ENCODE results near the gene AAMDC. TPM values are rescaled to one million over a fixed set of nuclear protein-coding genes. Genes with fewer than 3 reads are reported as not detected.
"Not testable (repeated sequence)": the region's sequence is repeated elsewhere in the genome, so short reads cannot be mapped to it uniquely, and the experiment has no call there.

AAMDC gene
- polyA plus RNA-seq, 5 donors, result 45.6 to 65.4 (median 58.9) TPM

- DNase-seq, result no peak
These were observed 61.5 kb downstream of the AAMDC start for GRCh38 chr11:77882396-77882795.

GRCh38 chr11:77883775-77884174 is 62.8 kb downstream of the AAMDC start:
- DNase-seq, result no peak

GRCh38 chr11:77884186-77884828 is 63.4 kb downstream of the AAMDC start:
- DNase-seq, result no peak

DNA sequence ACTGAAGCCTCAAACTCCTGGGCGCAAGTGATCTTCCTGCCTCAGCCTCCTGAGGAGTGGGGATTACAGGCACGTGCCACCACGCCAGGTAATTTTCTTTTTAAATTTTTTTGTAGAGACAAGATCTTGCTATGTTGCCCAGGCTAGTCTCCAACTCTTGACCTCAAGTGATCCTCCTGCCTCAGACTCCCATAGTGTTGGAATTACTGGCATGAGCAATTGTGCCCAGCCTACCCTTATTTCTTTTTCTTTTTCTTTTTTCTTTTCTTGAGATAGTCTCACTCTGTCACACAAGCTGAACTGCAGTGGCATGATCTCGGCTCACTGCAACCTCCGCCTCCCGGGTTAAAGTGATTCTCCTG is 63.9 kb downstream of the AAMDC start:
- DNase-seq, result no peak

DNA sequence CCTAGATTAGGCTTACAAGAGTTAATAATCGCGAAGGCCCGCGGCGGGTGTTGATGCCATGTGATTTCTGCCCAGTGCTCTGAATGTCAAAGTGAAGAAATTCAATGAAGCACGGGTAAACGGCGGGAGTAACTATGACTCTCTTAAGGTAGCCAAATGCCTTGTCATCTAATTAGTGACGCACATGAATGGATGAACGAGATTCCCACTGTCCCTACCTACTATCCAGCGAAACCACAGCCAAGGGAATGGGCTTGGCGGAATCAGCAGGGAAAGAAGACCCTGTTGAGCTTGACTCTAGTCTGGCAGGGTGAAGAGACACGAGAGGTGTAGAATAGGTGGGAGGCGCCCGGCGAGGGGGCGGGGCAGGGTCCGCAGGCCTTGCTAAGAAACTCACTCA is 65.5 kb downstream of the AAMDC start:
- no peak for DNase-seq

DNA sequence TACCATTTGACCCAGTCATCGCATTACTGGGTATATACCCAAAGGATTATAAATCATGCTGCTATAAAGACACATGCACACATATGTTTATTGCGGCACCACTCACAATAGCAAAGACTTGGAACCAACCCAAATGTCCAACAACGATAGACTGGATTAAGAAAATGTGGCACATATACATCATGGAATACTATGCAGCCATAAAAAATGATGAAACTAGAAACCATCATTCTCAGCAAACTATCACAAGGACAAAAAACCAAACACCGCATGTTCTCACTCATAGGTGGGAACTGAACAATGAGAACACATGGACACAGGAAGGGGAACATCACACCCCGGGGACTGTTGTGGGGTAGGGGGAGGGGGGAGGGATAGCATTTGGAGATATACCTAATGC is 68.1 kb downstream of the AAMDC start:
- not testable (repeated sequence) for DNase-seq

- DNase-seq, result not testable (repeated sequence)
These were observed 69.2 kb downstream of the AAMDC start for GRCh38 chr11:77890100-77890614.

- not testable (repeated sequence) for DNase-seq
These were observed 69.7 kb downstream of the AAMDC start for GRCh38 chr11:77890619-77891056.

DNA sequence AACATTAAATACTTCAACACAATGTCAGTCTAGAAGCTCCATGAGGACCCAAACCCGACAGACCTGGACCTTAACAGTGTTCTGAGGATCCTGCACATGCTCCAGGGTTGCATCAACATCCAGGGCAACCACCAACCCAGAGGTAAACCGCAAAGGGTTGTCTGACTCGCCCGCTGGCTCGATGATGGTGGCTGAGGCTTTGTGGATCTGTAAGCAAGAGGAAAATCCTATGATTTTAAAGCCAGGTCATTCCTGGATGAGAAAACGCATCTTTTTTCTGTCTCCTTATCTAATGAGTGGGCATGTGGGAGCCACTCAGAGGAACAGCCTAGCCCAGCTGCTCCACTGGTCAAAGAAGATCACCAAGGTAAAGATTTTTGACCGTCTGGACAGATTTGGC is 70.3 kb downstream of the AAMDC start:
- not testable (repeated sequence) for DNase-seq

DNA sequence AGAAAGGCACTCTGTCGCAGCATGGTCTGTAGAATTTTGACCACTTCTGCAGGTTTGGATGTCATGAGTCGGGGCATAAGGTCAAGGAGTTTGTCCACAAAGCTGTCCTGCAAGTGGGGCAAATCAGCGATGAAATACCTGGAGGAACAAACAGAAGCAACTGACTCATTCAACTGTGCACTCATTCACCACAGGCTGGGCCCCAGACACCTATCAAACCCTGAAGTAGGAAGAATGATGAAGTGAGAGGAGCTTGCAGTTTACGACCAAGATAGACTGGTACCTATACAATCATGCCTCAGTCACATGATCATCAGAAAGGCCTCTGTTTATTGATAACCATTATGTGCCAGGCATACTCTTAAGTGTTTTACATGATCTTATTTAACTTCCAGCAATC is 70.8 kb downstream of the AAMDC start:
- not testable (repeated sequence) for DNase-seq

- DNase-seq, result not testable (repeated sequence)
These were observed 74.0 kb downstream of the AAMDC start for GRCh38 chr11:77894949-77895348.

- no peak for DNase-seq
These were observed 87.9 kb downstream of the AAMDC start for GRCh38 chr11:77908835-77909234.

DNA sequence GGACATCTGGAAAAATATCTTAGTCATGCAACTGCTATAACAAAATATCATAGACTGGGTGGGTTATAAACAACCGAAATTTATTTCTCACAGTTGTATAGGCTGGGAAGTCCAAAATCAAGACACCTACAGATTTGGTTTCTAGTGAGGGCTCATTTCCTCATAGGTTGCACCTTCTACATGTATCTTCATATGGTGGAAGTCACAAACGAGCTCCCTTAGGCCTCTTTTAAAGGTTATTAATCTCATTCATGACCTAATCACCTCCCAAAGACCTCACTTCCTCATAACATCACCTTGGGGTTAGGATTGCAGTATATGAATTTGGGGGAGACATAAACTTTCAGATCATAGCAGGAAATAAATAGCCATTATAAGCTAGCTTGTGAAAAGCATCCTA is 88.3 kb downstream of the AAMDC start:
- DNase-seq, result no peak

GRCh38 chr11:77910828-77911227 is 89.9 kb downstream of the AAMDC start:
- DNase-seq, result not testable (repeated sequence)

DNA sequence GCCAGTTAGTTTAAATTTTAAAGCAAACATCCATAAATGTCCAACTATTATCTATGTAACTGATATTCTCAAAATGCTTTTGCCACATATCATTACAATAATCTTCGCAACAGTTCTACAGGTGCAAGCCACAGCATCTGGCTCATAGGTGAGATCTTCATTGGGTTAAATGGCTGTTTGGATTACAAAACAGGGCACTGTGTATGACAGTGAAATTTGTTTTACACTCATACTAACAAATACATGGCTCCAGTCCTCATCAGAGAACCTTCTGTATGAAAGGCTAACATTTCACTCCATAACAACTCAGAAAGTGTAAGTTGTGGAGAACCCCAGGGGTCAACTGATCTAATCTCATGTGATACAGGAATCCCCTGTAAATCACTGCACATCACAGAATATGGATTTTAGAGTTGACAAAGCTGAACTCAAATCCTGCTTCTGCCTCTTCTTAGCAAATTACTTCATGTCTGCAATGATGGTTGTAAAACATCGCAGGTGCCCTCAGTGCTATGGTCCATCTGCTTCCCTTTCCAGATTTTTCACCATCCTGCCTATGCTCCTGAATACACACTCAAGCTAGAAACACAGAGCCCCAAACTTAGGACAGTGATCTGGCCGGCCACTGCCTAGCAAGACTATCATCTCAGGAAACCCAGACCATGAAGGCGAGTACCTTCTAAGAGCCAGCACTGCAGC is 92.8 kb downstream of the AAMDC start:
- DNase-seq, result peak in 1 of 2 donors; percentile 3

- peak; percentile 29 to 31 for DNase-seq
These were observed 93.4 kb downstream of the AAMDC start for GRCh38 chr11:77914307-77914791.

DNA sequence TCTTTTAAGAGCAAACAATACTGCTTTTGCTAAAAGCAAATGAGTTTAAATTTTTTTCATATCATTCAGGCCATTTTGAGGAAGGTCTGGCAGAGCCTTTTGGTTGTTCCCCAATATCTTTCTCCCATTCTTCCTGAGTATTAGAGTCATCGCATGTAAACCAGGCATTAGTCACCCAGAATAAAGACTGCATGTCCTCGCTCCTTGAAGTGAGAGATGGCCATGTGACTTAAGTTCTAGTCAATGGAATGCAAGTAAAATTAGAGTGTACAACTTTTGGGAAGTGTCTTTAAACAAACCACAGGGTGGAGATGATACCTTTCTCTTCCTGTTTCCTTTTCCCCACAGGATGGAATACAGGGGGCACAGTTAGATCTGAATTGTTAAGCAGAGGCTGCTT is 96.8 kb downstream of the AAMDC start:
- DNase-seq, result not testable (repeated sequence)

Other genes starting within 250 kb of the AAMDC start
- 1 to 10 TPM; 2.0 to 3.7 (median 2.9) TPM for gene AQP11, start 231.2 kb upstream of the AAMDC start, polyA plus RNA-seq (ENCODE audit: insufficient read depth in 1 of 5, insufficient read length in 5 of 5, low replicate concordance in 1 of 5)
- gene CLNS1A, start 183.3 kb upstream of the AAMDC start, polyA plus RNA-seq (ENCODE audit: insufficient read depth in 1 of 5, insufficient read length in 5 of 5, low replicate concordance in 1 of 5), result 100 to 1,000 TPM; 161 to 204 (median 181) TPM
- 10 to 100 TPM; 36.6 to 82.3 (median 79.3) TPM for gene RSF1, start 422 bp upstream of the AAMDC start, polyA plus RNA-seq (ENCODE audit: insufficient read depth in 1 of 5, insufficient read length in 5 of 5, low replicate concordance in 1 of 5)
- 10 to 100 TPM; 43.2 to 60.1 (median 55.2) TPM for gene INTS4, start 173.5 kb downstream of the AAMDC start, polyA plus RNA-seq (ENCODE audit: insufficient read depth in 1 of 5, insufficient read length in 5 of 5, low replicate concordance in 1 of 5)
- gene KCTD14, start 202.1 kb downstream of the AAMDC start, polyA plus RNA-seq (ENCODE audit: insufficient read depth in 1 of 5, insufficient read length in 5 of 5, low replicate concordance in 1 of 5), result 10 to 100 TPM in 1 of 5 donors, 1 to 10 TPM in 4; 7.1 to 11.1 (median 8.2) TPM
- gene THRSP, start 242.7 kb downstream of the AAMDC start, polyA plus RNA-seq (ENCODE audit: insufficient read depth in 1 of 5, insufficient read length in 5 of 5, low replicate concordance in 1 of 5), result under 1 TPM; 0.31 to 0.54 (median 0.36) TPM